Psoas muscle (tissue), 8 donors: ENCODE results near the gene RAD23B. TPM values are rescaled to one million over a fixed set of nuclear protein-coding genes. Genes with fewer than 3 reads are reported as not detected.

Experiments used
- ATAC-seq, 4 donors: fragments of 200-7000 bp; cut with Tn5 transposase; one replicate each; pipeline ENCODE4 v1.9.1; 2020; ENCODE audit warnings: moderate library complexity in 3 of 4, mild to moderate bottlenecking in 2 of 4
- DNase-seq, 2 donors: peaks; one replicate each; pipeline ENCODE4 v3.0.0-alpha.2; 2020
- H3K27ac ChIP-seq: fragments of 200-600 bp; one replicate; pipeline ENCODE4 v1.8.0; 2022
- H3K27me3 ChIP-seq, 3 donors: fragments of 200-600 bp in 1 of 3; one replicate each; pipeline versions ENCODE4 v1.6.1 to v1.8.0; 2013 to 2022; ENCODE audit warnings: low read length in 2 of 3, mild to moderate bottlenecking in 2 of 3, moderate library complexity in 1 of 3; ENCODE audit not compliant: insufficient read depth in 3 of 3
- H3K36me3 ChIP-seq, 2 donors: fragments of 200-600 bp in 1 of 2; one replicate each; pipeline versions ENCODE4 v1.6.1 to v1.8.0; 2013 to 2022; ENCODE audit warnings: low read depth in 1 of 2, mild to moderate bottlenecking in 1 of 2, moderate library complexity in 1 of 2; ENCODE audit not compliant: insufficient read depth in 1 of 2
- H3K4me1 ChIP-seq: fragments of 200-600 bp; one replicate; pipeline ENCODE4 v1.8.0; 2022
- H3K4me3 ChIP-seq: fragments of 200-600 bp; one replicate; pipeline ENCODE4 v1.8.0; 2022; ENCODE audit warnings: mild to moderate bottlenecking
- H3K9me3 ChIP-seq: fragments of 200-600 bp; one replicate; pipeline ENCODE4 v1.8.0; 2022
- WGBS, 3 donors: extraction: QIAGEN DNeasy Blood & Tissue Kit; methylation state at CpG; one replicate each; pipeline versions ENCODE4 v1.1.6 to v1.1.7; 2013; 5-methylcytosine and 5-hydroxymethylcytosine counted together
- intact Hi-C, 2 donors: fragments of 100-400 bp; cut with DNase I; formaldehyde crosslinking; loops; one replicate each; pipeline versions ENCODE4 v1.11.0 to v1.14.2; 2022
- polyA plus RNA-seq, 3 donors: library from polyadenylated mRNA; stranded (reverse); fragments of 200-250 nt; gene quantifications; one replicate each; pipeline ENCODE4 v1.2.3, GENCODE V29; 2013
- total RNA-seq, 4 donors: library from RNA; stranded (reverse); fragmentation: NEBNext Ultra II Directional in 2 of 4; extraction: Animal tissue kit (Norgen Biotek cat#: 25700) in 2 of 4; gene quantifications; one replicate each; pipeline versions ENCODE4 v1.2.1 to v1.2.4, GENCODE V29; 2021 to 2023
- TF ChIP-seq, protein P1 (sequence below): fragments of 200-600 bp; IDR thresholded peaks from one replicate; pipeline ENCODE4 v1.8.0; 2022; ENCODE audit warnings: antibody characterized with exemption
- donor health status: healthy with polysubstance abuse.
- donor health status: DM: no; HTN: no; CAD: no; lungs with moderate emphysema.
- donor health status: Bipolar disorder and iron deficiency.
- donor health status: healthy.
- donor health status: DM: yes; HTN: yes; CAD: no.
- donor health status: DM: no; HTN: no; CAD: no.
- donor health status: DM: no; HTN: no; CAD: no.
- donor health status: DM: yes; HTN: yes; CAD: no.

Gene RAD23B
- total and polyA plus RNA-seq, 7 donors: 126 to 283 (median 225) TPM

DNA sequence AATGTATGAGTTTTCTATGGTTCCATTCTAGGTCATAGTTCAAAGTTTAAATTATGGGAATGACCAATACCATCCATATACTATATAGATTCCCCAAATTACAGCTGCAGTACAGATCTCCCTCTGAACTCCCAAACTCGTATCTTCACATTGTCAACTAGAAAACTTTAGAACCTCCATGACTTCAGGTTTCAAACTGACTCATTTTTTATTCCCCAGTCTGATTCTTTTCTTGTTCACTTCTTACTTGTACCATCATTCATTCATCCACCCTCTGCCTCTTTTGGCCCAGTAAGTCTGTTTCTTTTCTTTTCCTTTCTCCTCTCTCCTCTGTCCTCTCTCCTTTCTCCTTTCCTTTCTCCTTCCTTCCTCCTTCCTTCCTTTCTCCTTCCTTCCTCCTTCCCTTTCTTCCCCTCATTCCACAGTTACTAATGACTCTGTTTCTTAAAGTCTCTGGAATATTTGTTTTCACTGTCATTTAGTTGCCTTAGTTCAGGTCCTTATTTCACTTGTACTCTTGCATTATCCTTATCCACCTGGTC is 30.5 kb downstream of the RAD23B start:
- Histone ChIP-seq H3K36me3 (peaks cover 4 to 75% of the 10 kb centered on the region in 2 donors), H3K4me1 (peaks cover 56% of the 10 kb centered on the region), H3K27ac (peak overlapping the region; percentile 15), H3K27me3 (no peaks in the 10 kb centered on the region), H3K9me3 (no peaks in the 10 kb centered on the region), H3K4me3 (no peak overlapping the region)
- no peak for ATAC-seq
- intact Hi-C loops: no loop called here
- TF ChIP-seq, protein P1, sequence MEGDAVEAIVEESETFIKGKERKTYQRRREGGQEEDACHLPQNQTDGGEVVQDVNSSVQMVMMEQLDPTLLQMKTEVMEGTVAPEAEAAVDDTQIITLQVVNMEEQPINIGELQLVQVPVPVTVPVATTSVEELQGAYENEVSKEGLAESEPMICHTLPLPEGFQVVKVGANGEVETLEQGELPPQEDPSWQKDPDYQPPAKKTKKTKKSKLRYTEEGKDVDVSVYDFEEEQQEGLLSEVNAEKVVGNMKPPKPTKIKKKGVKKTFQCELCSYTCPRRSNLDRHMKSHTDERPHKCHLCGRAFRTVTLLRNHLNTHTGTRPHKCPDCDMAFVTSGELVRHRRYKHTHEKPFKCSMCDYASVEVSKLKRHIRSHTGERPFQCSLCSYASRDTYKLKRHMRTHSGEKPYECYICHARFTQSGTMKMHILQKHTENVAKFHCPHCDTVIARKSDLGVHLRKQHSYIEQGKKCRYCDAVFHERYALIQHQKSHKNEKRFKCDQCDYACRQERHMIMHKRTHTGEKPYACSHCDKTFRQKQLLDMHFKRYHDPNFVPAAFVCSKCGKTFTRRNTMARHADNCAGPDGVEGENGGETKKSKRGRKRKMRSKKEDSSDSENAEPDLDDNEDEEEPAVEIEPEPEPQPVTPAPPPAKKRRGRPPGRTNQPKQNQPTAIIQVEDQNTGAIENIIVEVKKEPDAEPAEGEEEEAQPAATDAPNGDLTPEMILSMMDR: no peak
- WGBS, 3 donors: 93 to 95% (median 95%) methylated on average over 1 of the region's 1 CpG
- no peak for DNase-seq

DNA sequence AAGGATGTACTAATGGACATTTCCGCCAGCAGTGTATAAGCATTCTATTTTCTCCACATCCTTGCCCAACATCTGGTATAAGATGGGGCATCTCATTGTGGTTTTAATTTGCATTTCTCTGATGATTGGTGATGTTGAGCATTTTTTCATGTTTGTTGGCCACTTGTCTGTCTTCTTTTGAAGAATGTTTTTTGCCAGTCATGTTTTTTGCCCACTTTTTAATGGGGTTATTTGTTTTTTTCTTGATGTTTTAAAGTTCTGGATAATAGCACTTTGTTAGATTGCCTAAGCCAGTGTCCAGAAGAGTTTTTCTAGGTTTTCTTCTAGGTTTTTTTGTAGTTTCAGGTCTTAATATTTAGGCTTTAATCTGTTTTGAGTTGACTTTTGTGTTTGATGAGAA is 31.7 kb downstream of the RAD23B start:
- peaks cover 56% of the 10 kb centered on the region for H3K4me1 ChIP-seq
- no peaks in the 10 kb centered on the region for H3K27me3 ChIP-seq
- ATAC-seq: no peak
- 95 to 99% (median 96%) methylated on average over 1 of the region's 1 CpG for WGBS, 3 donors
- TF ChIP-seq, protein P1: no peak
- H3K27ac ChIP-seq: no peak overlapping the region
- DNase-seq: no peak
- no peak overlapping the region for H3K4me3 ChIP-seq
- intact Hi-C loops: no loop called here
- peaks cover 4 to 77% of the 10 kb centered on the region in 2 donors for H3K36me3 ChIP-seq
- H3K9me3 ChIP-seq: no peaks in the 10 kb centered on the region

DNA sequence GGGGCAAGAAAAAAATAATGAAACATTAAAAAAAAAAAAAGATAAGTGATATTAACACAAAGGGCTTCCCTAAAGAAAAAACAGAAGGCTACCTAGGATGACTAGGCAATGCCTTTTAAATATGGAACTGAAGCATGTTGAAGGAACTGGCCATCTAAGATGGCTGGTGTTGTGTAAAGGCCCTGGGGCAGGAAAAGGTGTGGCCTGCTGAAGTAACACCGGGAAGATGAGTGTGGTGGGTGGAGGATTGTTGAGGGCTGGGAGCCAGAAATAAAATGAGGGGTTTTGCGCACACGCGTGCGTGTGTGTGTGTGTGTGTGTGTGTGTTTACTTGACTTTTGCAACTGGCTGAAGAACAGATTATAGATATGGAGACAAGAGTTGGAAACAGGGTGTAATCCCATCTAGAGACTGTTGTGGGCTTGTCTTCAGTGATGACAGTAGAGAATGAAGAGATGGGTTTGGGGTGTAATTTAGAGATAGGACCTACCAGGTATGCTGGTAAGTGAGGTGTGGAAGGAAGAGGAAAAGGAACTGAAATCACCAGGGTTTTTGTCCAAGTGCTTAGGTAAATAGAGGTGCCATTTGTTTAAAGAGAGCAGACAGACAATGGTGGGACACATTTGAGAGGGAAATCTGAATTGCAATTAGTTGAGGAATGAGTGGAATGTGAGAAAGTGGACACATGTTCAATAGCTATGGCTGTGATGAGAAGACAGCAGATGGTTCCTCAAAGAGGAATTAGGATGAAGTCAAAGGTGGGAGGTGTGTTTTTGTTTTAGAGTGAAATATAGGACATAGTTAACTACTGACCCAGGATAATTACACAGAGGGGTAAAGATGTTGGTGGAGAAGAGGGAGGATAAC is 33.9 kb downstream of the RAD23B start:
- intact Hi-C loops: no loop called here
- WGBS, 3 donors: 87 to 93% (median 91%) methylated on average over 5 of the region's 5 CpGs

DNA sequence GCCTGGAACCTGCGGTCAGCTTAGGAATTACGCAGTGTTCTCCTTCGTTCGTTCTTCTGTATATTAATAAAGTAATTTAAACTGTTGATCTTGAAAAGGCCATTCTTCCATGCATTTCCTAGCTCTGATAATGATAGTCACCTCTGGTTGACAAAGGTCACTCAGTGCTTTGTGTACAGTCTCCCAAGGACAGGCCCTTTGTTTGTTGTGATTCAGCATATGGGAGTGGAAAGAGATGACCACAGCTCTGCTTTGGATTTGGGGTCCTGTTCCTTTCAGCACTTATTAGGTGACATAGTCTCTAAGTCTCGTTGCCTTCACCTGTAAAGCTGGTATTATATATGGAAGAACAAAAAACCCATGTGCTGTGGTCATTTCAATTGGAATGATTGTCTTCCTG is 39.6 kb downstream of the RAD23B start:
- Histone ChIP-seq H3K4me1 (peaks cover 20% of the 10 kb centered on the region), H3K36me3 (peaks cover 4 to 87% of the 10 kb centered on the region in 2 donors), H3K27ac (no peak overlapping the region), H3K4me3 (no peak overlapping the region), H3K27me3 (no peaks in the 10 kb centered on the region), H3K9me3 (no peaks in the 10 kb centered on the region)
- intact Hi-C loops: loop anchor here in 1 of 2 donors (5.0 kb wide), 1 partner anchor 35 kb away; no protein-coding TSS in a partner anchor
- DNase-seq: no peak
- peak in 2 of 4 donors; percentile 35 to 48 for ATAC-seq
- WGBS, 3 donors: 76 to 87% (median 83%) methylated on average over 5 of the region's 5 CpGs
- TF ChIP-seq, protein P1: no peak

More for the DNA sequence above, 33.9 kb downstream of the RAD23B start:
- TF ChIP-seq, protein P1: no peak
- no peak for DNase-seq
- no peaks in the 10 kb centered on the region for H3K9me3 ChIP-seq
- peaks cover 4 to 84% of the 10 kb centered on the region in 2 donors for H3K36me3 ChIP-seq
- no peak overlapping the region for H3K27ac ChIP-seq
- no peaks in the 10 kb centered on the region for H3K27me3 ChIP-seq
- peak in 2 of 4 donors; percentile 44 to 48 for ATAC-seq
- peaks cover 51% of the 10 kb centered on the region for H3K4me1 ChIP-seq
- no peak overlapping the region for H3K4me3 ChIP-seq
